Mucosa of rectum (tissue), 2 donors: Measurements from ENCODE around the gene TENT4B.
A peak's percentile ranks its signal among the peaks of the same experiment; 100 is the strongest.

Experiments used
- H3K27ac ChIP-seq, 2 donors: one replicate each; pipeline ENCODE4 v1.7.0; 2013; ENCODE audit warnings: inconsistent platforms in 2 of 2, low read depth in 2 of 2, low read length in 2 of 2
- H3K27me3 ChIP-seq, 2 donors: one replicate each; pipeline ENCODE4 v1.7.0; 2013; ENCODE audit warnings: low read length in 2 of 2; ENCODE audit not compliant: control insufficient read depth in 2 of 2, insufficient read depth in 2 of 2
- H3K36me3 ChIP-seq, 2 donors: one replicate each; pipeline ENCODE4 v1.7.0; 2013; ENCODE audit warnings: low read length in 2 of 2; ENCODE audit not compliant: control insufficient read depth in 2 of 2, insufficient read depth in 2 of 2
- H3K4me1 ChIP-seq, 2 donors: one replicate each; pipeline ENCODE4 v1.7.0; 2013; ENCODE audit warnings: low read length in 2 of 2, mild to moderate bottlenecking in 1 of 2; ENCODE audit not compliant: control insufficient read depth in 2 of 2, insufficient read depth in 2 of 2
- H3K4me3 ChIP-seq, 2 donors: one replicate each; pipeline ENCODE4 v1.7.0; 2013; ENCODE audit warnings: low read length in 2 of 2
- H3K9ac ChIP-seq, 2 donors: one replicate each; pipeline ENCODE4 v1.7.0; 2013; ENCODE audit warnings: low read length in 2 of 2, low read depth in 1 of 2, mild to moderate bottlenecking in 1 of 2
- H3K9me3 ChIP-seq, 2 donors: one replicate each; pipeline ENCODE4 v1.7.0; 2013; ENCODE audit warnings: low read length in 2 of 2; ENCODE audit not compliant: control insufficient read depth in 2 of 2
- donor health status: healthy.
- donor health status: Normal muscosa, but diverticular disease.

Gene TENT4B

DNA sequence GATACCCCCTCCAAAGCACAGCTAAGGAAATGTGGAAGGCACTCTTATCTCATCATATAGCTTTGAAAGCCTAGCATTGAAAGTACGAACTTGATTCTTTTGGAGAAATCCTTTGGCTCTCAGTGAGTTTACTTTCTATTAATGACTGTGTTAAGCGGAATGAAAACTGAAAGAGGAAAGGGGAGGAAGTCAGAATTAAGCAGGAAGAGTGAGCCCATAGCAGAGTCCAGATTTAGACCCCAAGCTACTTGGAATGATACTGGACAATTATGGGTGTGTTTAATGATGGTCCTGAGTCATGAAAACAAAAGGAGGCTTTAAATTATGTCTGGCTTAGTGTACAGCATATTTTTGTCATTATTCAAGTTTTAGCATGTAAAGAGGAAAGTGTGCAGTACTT, 42.2 kb downstream of the TENT4B start:
- Histone ChIP-seq H3K9ac (no peak overlapping the region), H3K4me3 (no peak overlapping the region), H3K27ac (no peak overlapping the region), H3K4me1 (peaks cover 0 to 4% of the 10 kb centered on the region in 2 donors), H3K36me3 (no peaks in the 10 kb centered on the region), H3K27me3 (no peaks in the 10 kb centered on the region), H3K9me3 (no peaks in the 10 kb centered on the region)

DNA sequence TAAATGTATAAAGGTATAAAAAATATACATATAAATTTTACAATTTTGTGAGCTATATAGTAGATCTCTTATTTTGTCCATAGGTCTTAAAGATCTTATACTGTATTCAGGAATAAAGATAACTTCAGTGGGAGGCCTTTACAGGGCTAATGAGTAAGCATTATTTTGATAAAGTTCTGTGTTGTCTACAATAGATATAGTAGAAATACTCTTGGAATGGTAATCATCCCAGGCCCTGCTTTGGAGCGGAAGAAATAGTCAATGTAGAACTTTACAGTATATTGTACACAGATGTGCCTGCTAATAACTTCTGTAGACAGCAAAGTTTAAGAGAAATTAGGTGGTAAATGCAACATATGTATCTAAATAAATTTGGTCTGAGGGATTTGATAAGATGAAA, 42.6 kb downstream of the TENT4B start:
- Histone ChIP-seq H3K27ac (no peak overlapping the region), H3K9me3 (no peaks in the 10 kb centered on the region), H3K4me1 (peaks cover 0 to 4% of the 10 kb centered on the region in 2 donors), H3K9ac (no peak overlapping the region), H3K36me3 (no peaks in the 10 kb centered on the region), H3K27me3 (no peaks in the 10 kb centered on the region), H3K4me3 (no peak overlapping the region)

DNA sequence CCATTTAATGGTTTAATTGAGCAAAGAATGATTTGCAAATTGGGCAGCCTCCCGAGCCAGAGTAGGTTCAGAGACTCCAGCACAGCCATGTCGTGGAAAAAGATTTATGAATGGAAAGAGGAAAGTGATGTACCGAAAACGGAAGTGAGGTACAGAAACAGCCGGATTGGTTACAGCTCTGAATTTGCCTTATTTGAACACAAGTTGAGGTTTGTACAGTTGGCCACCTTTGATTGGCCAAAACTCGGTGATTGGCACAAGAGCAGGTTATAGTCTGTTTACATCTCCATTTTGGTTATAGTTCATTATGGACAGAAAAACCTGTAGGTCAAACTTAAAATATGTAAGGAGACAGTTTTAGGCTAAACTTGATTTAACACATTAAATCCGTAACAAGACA, 44.5 kb downstream of the TENT4B start:
- Histone ChIP-seq H3K4me3 (no peak overlapping the region), H3K36me3 (no peaks in the 10 kb centered on the region), H3K9ac (no peak overlapping the region), H3K4me1 (peaks cover under 1 to 7% of the 10 kb centered on the region in 2 donors), H3K27ac (no peak overlapping the region), H3K9me3 (no peaks in the 10 kb centered on the region), H3K27me3 (no peaks in the 10 kb centered on the region)

- Histone ChIP-seq H3K4me3 (no peak overlapping the region), H3K9me3 (no peaks in the 10 kb centered on the region), H3K36me3 (no peaks in the 10 kb centered on the region), H3K4me1 (peaks cover 7 to 12% of the 10 kb centered on the region in 2 donors), H3K27me3 (no peaks in the 10 kb centered on the region), H3K27ac (no peak overlapping the region), H3K9ac (no peak overlapping the region)
Observed at GRCh38 chr16:50198802-50199403, 45.8 kb downstream of the TENT4B start.

DNA sequence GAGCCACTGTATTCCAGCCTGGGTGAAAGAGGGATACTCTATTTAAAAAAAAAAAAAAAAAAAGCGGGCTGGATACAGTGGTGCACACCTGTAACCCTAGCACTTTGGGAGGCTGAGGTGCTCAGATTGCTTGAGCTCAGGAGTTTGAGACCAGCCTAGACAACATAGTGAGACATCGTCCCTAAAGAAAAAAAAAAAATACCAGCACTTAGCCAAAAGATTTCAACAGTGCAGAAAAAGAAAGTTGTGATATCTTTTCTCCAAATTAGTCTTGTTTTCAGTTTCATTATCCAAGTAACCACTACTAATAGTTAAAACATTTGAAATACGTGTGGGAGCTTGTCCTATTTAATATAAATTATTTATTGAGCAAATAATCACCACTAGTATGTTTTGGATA, 48.7 kb downstream of the TENT4B start:
- Histone ChIP-seq H3K27ac (no peak overlapping the region), H3K4me1 (peaks cover 7 to 14% of the 10 kb centered on the region in 2 donors), H3K9me3 (no peaks in the 10 kb centered on the region), H3K36me3 (no peaks in the 10 kb centered on the region), H3K9ac (no peak overlapping the region), H3K4me3 (no peak overlapping the region), H3K27me3 (no peaks in the 10 kb centered on the region)

DNA sequence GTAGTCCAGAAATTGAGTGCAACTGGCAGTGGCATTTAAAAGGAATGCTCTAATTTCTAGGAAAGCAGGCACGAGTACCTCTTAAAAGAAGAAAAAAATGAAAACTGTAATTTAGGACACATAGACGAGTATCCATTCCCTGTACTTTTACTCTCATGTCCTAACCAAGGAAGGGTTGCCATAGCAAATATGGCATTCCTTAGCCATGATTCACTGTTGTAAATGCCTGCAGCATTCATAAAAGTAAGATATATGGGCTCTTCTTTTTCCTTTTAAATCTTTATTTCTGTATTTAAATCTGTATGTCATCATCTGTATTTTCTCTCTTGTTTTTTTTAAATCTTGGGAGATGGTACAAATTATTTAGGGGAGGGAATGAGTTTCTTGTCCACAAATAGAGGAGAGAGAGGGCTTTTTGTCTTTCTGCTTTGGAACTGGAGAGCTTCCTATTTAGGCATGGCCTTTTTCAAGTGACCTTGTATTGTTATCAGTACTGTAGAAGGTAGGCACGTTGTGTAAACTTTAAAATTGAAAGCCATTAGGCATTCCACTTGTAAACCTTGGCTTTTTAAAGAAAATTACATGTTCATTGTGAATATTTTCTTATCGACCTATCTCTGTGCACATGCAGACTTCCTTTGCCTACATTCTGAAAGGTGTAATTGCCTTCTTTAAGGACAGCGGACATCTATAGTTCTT, 50.0 kb downstream of the TENT4B start:
- Histone ChIP-seq H3K4me3 (no peak overlapping the region), H3K9me3 (no peaks in the 10 kb centered on the region), H3K36me3 (no peaks in the 10 kb centered on the region), H3K27me3 (no peaks in the 10 kb centered on the region), H3K4me1 (peaks cover 11 to 17% of the 10 kb centered on the region in 2 donors), H3K27ac (peak overlapping the region; percentile 18 to 65), H3K9ac (no peak overlapping the region)

- Histone ChIP-seq H3K4me1 (peaks cover 16 to 23% of the 10 kb centered on the region in 2 donors), H3K36me3 (no peaks in the 10 kb centered on the region), H3K9me3 (no peaks in the 10 kb centered on the region), H3K27ac (peak overlapping the region in 1 of 2 donors; percentile 65), H3K4me3 (no peak overlapping the region), H3K9ac (no peak overlapping the region), H3K27me3 (no peaks in the 10 kb centered on the region)
Observed at GRCh38 chr16:50203681-50204080, 50.6 kb downstream of the TENT4B start.

GRCh38 chr16:50204453-50205108, 51.5 kb downstream of the TENT4B start:
- Histone ChIP-seq H3K27me3 (no peaks in the 10 kb centered on the region), H3K9me3 (no peaks in the 10 kb centered on the region), H3K36me3 (no peaks in the 10 kb centered on the region), H3K4me1 (peaks cover 18 to 30% of the 10 kb centered on the region in 2 donors), H3K9ac (no peak overlapping the region), H3K4me3 (no peak overlapping the region), H3K27ac (no peak overlapping the region)

GRCh38 chr16:50207652-50208051, 54.5 kb downstream of the TENT4B start:
- Histone ChIP-seq H3K4me3 (no peak overlapping the region), H3K36me3 (peaks cover 3 to 11% of the 10 kb centered on the region in 2 donors), H3K4me1 (peaks cover 26 to 39% of the 10 kb centered on the region in 2 donors), H3K27me3 (no peaks in the 10 kb centered on the region), H3K27ac (no peak overlapping the region), H3K9ac (no peak overlapping the region), H3K9me3 (no peaks in the 10 kb centered on the region)

GRCh38 chr16:50208460-50208931, 55.4 kb downstream of the TENT4B start:
- H3K4me3 ChIP-seq, result no peak overlapping the region
- peak overlapping the region in 1 of 2 donors; percentile 1 for H3K27ac ChIP-seq
- H3K36me3 ChIP-seq, result peaks cover 3 to 14% of the 10 kb centered on the region in 2 donors
- no peaks in the 10 kb centered on the region for H3K9me3 ChIP-seq
- H3K9ac ChIP-seq, result no peak overlapping the region
- H3K4me1 ChIP-seq, result peaks cover 26 to 32% of the 10 kb centered on the region in 2 donors
- H3K27me3 ChIP-seq, result no peaks in the 10 kb centered on the region
